ENCODE results near the gene NDUFA11.
"Not testable (repeated sequence)": the region's sequence is repeated elsewhere in the genome, so short reads cannot be mapped to it uniquely, and the experiment has no call there.

The NDUFA11 gene

GRCh38 chr19:5884065-5884811 is 19.4 kb downstream of the NDUFA11 start:
- not testable (repeated sequence) for DNase-seq

- not testable (repeated sequence) for DNase-seq
These were observed 20.3 kb downstream of the NDUFA11 start for GRCh38 chr19:5883157-5883873.

GRCh38 chr19:5882421-5882968 is 21.1 kb downstream of the NDUFA11 start:
- no peak for DNase-seq

GRCh38 chr19:5881543-5882299 is 21.9 kb downstream of the NDUFA11 start:
- peak in 1 of 2 experiments; percentile 16 for DNase-seq

GRCh38 chr19:5880604-5881078 is 22.9 kb downstream of the NDUFA11 start:
- no peak for DNase-seq

GRCh38 chr19:5880196-5880595 is 23.4 kb downstream of the NDUFA11 start:
- DNase-seq = no peak

- no peak for DNase-seq
These were observed 25.7 kb downstream of the NDUFA11 start for GRCh38 chr19:5877882-5878281.

- no peak for DNase-seq
These were observed 26.2 kb downstream of the NDUFA11 start for GRCh38 chr19:5877427-5877826.

- DNase-seq = not testable (repeated sequence)
These were observed 29.1 kb downstream of the NDUFA11 start for GRCh38 chr19:5874496-5874895.

- no peak for DNase-seq
These were observed 29.9 kb downstream of the NDUFA11 start for GRCh38 chr19:5873617-5874199.

- no peak for DNase-seq
These were observed 32.6 kb downstream of the NDUFA11 start for GRCh38 chr19:5870986-5871394.

- DNase-seq = no peak
These were observed 36.1 kb downstream of the NDUFA11 start for GRCh38 chr19:5867201-5868136.

- no peak for DNase-seq
These were observed 37.8 kb downstream of the NDUFA11 start for GRCh38 chr19:5865772-5866171.

- no peak for DNase-seq
These were observed 38.7 kb downstream of the NDUFA11 start for GRCh38 chr19:5864725-5865486.

- DNase-seq = no peak
These were observed 39.4 kb downstream of the NDUFA11 start for GRCh38 chr19:5864013-5864720.

- DNase-seq = no peak
These were observed 40.4 kb downstream of the NDUFA11 start for GRCh38 chr19:5863030-5863665.

- no peak for DNase-seq
These were observed 46.1 kb downstream of the NDUFA11 start for GRCh38 chr19:5857203-5858081.

GRCh38 chr19:5855151-5855550 is 48.4 kb downstream of the NDUFA11 start:
- not testable (repeated sequence) for DNase-seq
